ACHN (cell line): ENCODE measurements around the gene CACNB1.

Source experiments
- DNase-seq: peaks from one replicate; pipeline ENCODE4 v3.0.0-alpha.2; 2015
- in situ Hi-C: cut with HindIII; loops from 2 replicates; pipeline ENCODE4 v1.10.0; 2017; ENCODE audit warnings: low sequenced_read_pairs, low pct_ligation_motif_present, low pct_unique_long_range_greater_than_20kb

Gene CACNB1

DNA sequence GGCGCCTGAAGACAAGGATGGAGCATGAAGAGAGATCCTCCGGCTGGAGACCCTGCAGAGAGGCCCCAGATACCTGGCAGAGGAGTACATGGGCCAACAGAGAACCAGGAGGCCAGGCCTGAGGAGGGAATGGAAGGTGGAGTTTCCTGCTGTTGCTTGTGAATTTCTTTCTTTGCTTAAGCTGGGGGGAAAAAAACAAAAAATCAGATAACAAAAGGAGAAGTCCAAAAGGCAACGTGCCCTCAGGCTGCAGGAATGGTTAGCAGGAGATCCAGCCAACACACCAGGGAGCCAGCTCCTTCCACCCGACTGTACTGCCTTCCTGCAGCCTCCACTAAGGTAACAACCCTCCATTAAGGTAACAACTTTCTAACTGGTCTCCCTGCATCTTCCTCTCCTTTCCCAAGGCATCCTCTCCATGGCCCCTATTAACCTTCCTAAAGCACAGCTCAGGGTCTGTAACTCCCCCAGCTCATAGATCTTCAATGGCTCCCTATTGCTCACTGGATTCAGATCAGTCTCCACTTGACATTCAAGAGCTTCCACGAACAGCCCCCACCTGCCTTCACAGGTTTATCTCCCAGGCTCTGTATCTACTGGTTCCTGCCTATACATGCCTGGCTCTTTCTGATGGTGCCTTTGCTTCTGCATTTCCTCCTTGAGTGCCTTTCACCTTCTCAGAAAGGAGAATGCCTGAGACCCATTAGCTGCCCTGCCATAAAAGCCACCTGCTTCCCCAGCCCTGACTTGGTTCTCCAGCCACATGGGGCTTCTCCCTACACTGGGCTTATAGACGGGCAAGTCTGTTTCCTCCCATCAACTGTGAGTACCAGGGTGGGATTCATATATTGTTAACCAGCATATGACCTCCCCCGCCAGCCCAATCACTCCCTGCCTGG lies 30.8 kb downstream of the CACNB1 start:
- no peak for DNase-seq
- in situ Hi-C loops = no loop called here

DNA sequence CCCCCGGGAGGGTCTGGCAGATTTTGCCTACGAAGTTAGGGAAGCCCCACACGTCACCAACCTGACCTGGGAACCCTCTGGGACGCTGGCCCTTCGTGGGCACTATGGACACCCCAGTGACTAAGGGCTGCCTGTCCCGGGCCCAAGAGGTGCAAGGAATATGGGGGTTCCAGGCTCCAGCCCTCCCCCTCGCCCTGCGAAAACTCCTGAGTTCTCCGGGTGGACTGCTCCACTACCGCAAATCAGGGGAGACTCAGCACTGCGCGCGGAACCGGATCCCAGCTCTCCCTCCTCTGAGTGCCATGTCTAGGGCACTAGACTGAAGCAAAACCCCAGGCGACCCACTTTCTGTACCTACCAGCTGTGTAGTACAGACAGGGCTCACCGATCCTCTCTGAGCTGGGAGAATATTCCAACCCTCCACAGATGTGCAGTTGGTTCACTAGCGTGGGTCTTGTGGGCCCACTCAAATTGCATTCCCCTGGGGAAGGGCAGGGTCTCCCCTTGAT lies 31.6 kb downstream of the CACNB1 start, which contains the start of gene ARL5C:
Gene ARL5C (minus strand): TSS at position 321 of the 509 bp plus-strand sequence. CDS start 401 bp downstream, outside the sequence.
- in situ Hi-C loops = no loop called here
- no peak for DNase-seq

DNA sequence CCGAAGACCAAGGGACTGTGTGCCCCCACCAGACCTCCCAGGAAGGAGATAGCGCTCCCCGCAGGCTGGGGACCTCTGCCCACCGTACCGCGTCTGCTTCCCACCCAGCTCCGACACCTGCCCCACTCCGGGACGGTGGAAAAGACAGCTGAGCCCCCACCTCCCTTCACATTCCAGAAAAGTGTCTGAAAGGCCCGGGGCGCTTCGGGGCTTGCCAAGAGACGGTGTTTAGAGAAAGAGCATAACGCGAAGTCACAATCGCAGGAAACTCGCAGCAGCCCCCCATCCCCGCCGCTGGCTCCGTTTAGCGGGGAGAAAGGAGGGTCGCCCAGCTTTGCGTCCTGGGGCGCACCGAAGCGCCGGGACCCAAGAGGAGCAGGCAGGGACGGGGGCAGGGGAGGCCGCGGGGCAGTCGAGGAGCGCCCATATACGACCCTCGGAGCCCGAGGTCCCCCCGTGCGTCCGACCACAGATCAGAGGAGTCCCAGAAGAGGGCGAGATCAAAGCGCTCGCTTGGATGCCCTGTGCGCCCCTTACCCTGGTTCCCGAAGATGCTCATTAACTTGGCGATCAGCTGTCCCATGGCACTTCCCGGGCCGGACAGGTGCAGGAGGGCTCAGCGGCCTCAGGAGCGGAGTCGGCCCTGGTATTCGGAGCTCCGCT lies 32.2 kb downstream of the CACNB1 start:
- DNase-seq = no peak
- in situ Hi-C loops = no loop called here

DNA sequence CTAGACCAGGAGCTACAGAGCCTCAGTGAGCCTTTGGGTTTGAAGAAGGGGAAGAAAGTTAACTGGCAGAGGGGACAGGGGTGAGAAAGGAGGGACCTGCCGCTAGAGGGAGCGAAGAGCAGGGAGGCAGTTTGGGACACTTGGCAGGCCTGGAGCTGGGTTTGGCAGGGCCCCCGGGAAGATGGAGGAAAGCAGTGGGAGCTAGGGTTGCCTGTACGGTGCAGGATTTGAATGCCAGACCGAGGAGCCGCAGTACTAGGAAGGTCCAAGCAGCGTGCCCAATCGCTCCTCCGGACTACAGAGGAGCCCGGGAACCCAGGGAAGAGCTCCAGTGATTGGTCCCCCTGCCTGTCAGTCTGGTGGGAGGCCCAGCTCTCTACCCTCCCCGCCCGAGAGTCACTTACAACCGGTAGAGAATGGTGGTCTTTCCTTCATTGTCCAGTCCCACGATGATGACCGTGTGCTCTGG lies 32.8 kb downstream of the CACNB1 start:
- DNase-seq = peak; percentile 83
- in situ Hi-C loops = no loop called here

DNA sequence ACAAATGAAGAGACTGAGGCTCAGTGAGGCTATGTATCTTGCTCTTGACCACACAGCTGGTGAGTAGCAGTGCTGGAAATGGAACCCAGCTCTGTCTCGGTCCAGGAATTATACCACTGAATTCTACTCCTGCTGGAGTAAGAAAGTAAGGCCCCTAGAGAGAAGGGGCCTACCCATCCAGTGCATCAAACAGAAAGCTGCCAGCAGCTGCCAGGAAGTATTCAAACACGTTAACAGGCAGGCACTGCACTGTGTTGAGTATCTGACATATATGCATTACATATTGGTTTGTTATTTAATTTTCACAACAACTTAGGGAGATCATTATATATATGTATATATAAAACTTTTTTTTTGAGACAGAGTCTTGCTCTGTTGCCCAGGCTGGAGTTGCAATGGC lies 35.5 kb downstream of the CACNB1 start:
- in situ Hi-C loops = no loop called here
- no peak for DNase-seq

DNA sequence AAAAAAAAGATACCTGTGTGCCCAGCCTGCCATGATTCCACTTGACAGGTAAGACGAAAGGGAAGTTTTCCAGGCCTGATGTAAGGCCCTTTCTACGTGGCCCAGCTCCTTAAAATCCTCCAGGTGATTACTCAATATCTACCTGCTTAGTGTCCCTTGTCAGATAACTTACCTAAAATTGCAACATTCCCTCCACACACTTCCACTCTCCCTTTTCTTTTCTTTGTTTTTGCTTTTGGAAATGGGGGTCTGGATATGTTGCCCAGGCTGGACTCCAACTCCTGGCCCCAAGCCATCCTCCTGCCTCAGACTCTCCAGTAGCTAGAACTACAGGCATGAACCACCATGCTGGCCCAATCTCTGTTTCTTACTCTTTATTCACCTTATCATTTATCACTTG lies 38.8 kb downstream of the CACNB1 start:
- no peak for DNase-seq
- in situ Hi-C loops = no loop called here

DNA sequence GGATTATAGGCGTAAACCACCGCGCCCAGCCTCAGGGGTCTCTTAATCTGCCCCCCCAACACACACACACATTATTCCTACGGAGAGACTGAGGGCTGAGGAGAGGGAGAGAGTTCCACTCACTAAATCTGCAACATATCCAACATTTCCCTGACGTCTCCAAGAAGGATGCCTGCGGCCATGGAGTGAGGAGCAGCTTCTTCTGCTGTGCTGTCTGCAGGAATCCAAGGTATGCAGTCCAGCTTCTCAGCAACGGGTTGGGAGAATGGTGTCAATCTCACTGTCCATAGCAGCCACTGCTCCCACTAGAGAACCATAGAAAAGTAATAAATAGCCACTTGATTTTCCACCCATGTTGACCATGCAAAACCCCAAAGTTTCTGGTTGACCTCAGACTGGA lies 41.0 kb downstream of the CACNB1 start:
- DNase-seq = no peak
- in situ Hi-C loops = no loop called here

DNA sequence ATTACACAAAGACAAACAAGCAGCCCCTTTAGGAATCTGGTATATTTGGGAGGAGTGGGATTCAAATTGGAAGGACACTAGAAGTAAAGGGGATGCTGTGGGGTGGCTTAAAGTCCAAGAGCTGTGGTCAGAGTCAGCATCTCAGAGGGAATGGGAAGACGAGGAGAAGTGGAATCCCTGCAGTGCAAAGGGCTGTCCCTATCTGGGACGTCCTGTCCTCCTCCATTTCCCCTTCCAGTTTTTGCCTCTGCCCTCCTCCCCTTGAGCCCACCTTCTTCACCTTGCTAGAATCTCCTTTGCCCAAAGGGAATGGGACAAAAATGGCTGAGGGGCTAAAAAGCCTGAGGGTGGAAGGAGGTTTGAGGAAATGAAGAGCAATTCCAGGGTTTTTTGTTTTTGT lies 41.8 kb downstream of the CACNB1 start:
- in situ Hi-C loops = no loop called here
- DNase-seq = no peak

DNA sequence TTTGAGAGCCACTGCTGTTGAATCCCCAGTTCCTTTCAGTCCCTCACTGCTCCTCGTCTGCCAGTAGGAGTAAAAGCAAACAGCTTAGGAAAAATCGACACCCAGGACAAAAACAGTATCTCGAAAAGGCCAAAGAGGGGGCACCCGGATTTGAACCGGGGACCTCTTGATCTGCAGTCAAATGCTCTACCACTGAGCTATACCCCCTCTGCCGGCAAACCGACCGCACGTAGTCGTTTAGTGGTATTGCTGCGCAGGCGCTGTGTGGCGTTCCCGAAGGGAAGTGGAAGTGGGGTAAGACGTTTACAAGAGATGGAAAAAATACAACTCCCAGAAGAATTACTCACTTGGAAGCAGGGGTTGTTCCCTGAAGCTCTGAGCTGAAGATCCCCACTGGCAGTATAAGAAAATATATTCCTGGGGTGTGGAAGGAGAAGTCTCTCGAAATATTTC lies 43.8 kb downstream of the CACNB1 start:
- in situ Hi-C loops = no loop called here
- DNase-seq = peak; percentile 86

DNA sequence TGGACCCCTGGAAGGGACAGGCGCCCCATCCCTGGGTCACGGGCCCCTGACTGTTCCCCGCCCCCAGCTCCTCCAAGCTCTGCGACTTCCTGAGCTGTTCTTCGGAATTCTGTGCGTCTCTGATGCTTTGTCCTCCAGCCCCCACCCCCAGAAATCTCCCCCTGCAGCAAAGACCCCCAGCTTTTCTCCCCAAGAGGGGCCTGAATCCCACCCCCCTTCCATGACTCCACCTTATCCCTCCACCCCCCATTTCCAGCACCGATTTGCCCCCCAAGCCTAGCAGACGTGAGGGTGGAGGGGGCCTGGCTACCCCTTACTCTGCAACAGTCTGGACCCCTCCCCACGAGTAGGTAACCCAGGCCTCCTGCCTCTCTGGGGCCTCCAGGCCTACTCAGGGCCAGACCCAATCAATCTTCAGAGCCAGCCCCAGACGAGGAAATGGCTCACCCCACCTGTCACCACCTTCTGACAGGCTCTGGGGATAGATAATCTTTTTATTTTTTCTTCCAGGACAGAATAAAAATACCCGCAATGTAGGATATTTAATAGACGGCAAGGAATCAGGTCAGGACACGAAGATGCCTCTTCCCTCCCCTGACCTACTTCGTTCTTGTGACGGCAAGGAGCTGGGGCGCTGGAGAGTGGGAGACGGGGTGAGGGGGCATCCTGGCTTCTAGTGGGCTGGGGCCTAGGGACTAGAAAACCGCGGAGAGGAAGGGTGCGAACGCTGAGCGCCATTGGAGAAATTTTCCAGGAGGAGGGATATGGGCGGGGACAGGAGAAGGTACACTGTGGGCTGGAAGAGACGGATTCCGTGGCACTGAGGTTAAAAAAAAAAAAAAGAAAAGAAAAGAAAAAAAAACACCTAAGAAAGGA lies 45.3 kb downstream of the CACNB1 start:
- DNase-seq = peak; percentile 62
- in situ Hi-C loops = no loop called here

DNA sequence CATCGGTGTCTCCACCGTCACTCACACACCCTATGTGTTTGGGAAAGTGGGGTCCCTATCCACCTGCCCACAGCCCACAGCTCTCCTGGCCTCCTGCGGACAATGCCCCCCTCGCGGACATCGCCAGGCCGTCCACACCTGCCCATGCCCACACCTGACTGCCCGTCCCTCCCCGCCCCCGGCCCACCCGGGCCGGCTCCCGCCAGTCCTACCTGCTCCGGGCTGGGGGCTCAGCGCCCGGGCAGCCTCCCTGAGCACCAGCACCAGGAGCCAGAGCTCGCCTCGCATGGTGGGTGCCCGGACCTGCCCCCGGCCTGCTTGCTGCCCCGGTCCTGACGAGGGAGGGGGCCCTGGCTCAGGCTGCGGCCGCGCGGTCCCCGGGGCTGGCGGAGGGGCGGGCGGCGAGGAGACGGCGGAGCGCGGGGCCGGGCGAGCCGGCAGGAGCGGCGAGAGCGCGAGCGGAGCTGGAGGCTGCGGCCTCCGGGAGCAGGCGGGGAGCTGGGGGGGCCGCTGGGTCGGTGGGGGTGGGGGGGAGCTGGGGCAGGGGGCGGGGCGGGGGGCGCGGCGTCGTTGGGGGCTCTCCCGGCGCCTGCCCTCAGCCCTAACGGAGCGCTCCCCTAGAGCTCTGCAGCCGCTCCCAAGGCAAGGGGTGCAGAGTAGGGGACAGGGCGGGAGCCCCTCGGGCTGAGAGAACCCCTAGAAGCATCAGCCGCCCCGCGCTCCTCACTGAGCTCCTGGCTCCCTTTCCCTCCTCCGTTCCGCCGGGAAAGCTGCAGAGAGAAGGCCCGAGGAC lies 46.1 kb downstream of the CACNB1 start, which contains the start of gene PLXDC1:
Gene PLXDC1 (minus strand): TSS at position 488 of the 793 bp plus-strand sequence. CDS start 200 bp downstream, at position 288.
- DNase-seq = no peak
- in situ Hi-C loops = no loop called here

DNA sequence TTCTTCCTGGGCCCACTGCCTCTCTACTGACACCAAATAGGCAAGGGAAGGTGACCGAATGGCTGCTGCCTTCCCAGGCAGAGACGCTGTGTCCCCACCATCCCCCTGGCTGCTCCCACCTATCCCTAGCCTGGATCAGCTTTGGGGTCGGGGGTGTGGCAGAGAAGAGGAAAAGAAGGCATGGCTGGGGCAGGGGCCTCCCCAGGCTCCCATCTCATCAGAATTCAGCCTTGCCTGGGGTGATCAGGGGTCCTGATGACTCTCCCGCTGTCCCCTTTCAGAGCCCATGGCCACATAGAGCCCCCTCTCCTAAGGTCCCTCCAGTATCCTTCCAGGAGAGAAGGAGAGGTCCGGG lies 46.7 kb downstream of the CACNB1 start:
- in situ Hi-C loops = no loop called here

DNA sequence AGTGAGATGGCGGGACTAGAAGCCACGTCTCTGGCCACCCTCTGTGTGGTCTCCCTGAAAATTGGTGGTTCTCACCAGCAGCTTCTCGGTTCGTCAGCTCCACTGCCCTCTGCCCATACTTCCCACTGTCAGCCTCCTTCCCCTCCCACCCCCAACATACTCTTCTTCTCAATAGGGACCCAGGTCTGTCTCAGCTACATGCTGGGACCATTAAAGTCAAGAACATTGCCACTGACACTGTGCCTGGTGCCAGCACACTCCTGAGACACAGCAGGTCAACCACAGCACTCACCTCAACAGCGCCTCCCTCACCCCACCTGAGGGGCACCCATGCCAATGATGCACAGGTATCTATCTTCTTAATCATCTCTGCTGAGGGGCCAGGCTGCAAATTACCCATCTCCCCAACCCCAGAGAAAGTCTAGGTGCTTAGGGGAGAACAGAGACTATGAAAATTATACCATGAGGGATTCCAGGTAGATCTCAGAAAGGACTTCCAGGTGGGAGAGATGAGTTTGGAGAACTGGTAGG lies 47.3 kb downstream of the CACNB1 start:
- in situ Hi-C loops = no loop called here

More for the DNA sequence above, 46.7 kb downstream of the CACNB1 start:
- DNase-seq = no peak

DNA sequence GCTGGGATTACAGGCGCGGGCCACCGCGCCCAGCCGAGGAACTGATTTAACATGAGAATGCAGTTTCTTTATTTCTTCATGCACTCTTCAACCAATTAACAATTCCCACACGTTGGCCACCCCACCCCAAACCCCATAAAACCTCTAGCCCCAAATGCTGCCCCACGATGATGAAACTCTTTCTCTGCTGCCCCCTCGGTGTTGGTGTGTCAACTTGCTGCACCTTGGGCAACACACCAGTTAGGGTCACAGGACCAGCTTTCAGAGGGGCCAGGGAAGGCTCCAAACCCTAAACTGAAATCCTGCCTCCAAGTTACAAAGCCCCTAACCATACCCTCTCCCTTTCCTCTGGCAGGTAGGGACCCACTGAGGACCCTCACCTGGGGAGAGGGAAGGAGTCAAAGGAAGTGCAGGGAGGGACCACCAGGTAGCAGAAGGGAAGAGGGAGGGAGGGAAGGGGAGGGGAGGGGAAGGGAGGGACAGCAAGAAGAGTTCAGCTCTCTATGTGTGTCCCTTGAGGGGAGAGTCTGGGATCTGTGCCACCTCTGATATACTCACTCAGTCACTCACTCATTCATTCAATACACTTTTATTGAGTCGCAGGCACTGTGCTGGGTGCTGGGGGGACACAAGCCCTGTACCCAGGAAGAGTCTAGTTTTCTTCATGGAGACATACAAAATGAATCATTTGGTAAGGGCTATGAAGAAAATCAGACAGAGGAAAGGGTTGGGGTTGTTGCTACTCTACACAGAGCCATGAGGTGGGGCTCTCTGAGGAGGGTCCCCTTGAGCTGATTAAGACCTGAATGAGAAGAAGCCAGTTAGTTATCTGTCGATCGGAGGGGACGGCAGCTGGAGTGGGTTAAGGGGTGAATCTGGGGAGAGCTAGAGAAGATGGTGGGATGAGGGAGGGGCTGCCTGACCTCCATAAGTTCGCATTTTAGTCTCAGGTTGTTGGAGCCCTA lies 50.0 kb downstream of the CACNB1 start:
- in situ Hi-C loops = no loop called here
- no peak for DNase-seq

More for the DNA sequence above, 47.3 kb downstream of the CACNB1 start:
- DNase-seq = no peak

DNA sequence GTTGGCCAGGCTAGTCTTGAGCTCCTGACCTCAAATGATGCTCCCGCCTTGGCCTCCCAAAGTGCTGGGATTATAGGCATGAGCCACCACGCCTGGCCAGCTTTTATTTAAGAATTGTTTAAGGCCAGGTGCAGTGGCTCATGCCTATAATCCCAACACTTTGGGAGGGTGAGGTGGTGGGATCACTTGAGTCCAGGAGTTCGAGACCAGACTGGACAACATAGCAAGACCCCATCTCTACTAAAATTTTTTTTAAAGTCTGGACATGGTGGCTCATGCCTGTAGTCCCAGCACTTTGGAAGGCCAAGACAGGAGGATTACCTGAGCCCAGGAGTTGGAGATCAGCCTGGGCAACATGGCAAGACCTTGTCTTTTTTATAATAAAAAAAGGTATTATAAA lies 51.2 kb downstream of the CACNB1 start:
- in situ Hi-C loops = no loop called here

DNA sequence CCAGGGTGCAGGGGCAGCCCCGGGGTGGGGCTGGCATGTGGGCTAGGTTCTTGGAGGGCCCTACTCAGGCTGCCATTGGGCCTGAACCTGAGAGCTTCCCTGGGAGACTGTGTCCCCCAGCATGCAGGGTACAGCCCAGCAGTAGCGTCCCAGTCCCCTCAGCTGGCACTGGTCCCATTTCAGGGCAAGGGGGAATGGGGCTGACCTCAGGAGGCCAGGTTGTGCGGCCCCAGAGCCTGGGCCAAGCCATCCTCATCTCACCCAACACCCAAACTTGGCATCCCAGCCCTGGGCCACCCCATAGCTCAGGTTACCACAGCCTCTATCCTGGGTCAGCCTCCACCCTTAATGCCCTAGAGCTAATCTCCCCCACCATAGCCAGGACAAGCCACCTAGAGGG lies 52.3 kb downstream of the CACNB1 start:
- in situ Hi-C loops = no loop called here
- DNase-seq = no peak

More for the DNA sequence above, 51.2 kb downstream of the CACNB1 start:
- no peak for DNase-seq
